GM12878 (cell line): ENCODE measurements around the gene DLEC1. TPM values are rescaled to one million over a fixed set of nuclear protein-coding genes. Genes with fewer than 3 reads are reported as not detected.

Source experiments
- ATAC-seq: fragments of 200-7000 bp; cut with Tn5 transposase; 3 replicates; pipeline ENCODE4 v1.9.1; 2020; ENCODE audit warnings: mild to moderate bottlenecking, moderate library complexity
- BruUV-seq: library from RNA; stranded (reverse); fragments of 400-500 nt; replicated peaks from 2 replicates; lab custom pipeline; 2021; lab: Mats Ljungman, UMichigan
- CTCF ChIA-PET: fragments of 300-600 bp; sonication (Branson Sonifier 250); formaldehyde crosslinking; extraction: SDS; loops from one replicate; lab custom pipeline; 2021; ENCODE audit warnings: inconsistent platforms; lab: Yijun Ruan, JAX
- POLR2A ChIA-PET: fragments of 350-600 bp; formaldehyde crosslinking; extraction: SDS; loops from one replicate; lab custom pipeline; 2021; ENCODE audit warnings: inconsistent platforms; lab: Charles Lee
- RAD21 ChIA-PET: fragments of 300-600 bp; sonication (Branson Sonifier 250); formaldehyde crosslinking; loops from one replicate; lab custom pipeline; 2023; ENCODE audit warnings: antibody characterized with exemption; ENCODE audit not compliant: unreplicated experiment; lab: Charles Lee
- SMC1A ChIA-PET: fragments of 300-600 bp; sonication (Branson Sonifier 250); formaldehyde crosslinking; loops from one replicate; lab custom pipeline; 2023; ENCODE audit not compliant: unreplicated experiment, uncharacterized antibody; lab: Charles Lee
- DNase-seq: peaks from one replicate; pipeline ENCODE4 v3.0.0-alpha.2; 2011; ENCODE audit warnings: low read depth, low spot score
- FAIRE-seq: peaks from 3 replicates; lab custom pipeline; 2011; peaks lifted over from hg19 to GRCh38; lab: Jason Lieb, UNC
- H2AFZ ChIP-seq: 2 replicates; pipeline ENCODE4 v1.6.0; 2011; ENCODE audit warnings: low read depth, low read length, control low read depth; ENCODE audit not compliant: control insufficient read depth
- H3K27ac ChIP-seq: 2 replicates; pipeline ENCODE4 v1.5.1; 2011; ENCODE audit warnings: control low read depth; ENCODE audit not compliant: control insufficient read depth, insufficient read depth
- H3K27me3 ChIP-seq, 2 experiments: replicated peaks in 1 of 2; 2 replicates each; pipeline versions ENCODE4 v1.6.0 to v1.6.1; 2011; ENCODE audit warnings: low read length in 1 of 2; ENCODE audit not compliant: control insufficient read depth in 2 of 2, insufficient read depth in 2 of 2
- H3K36me3 ChIP-seq, 2 experiments: 2 replicates each; pipeline ENCODE4 v1.5.1; 2011; ENCODE audit warnings: low read length in 1 of 2; ENCODE audit not compliant: control insufficient read depth in 2 of 2, insufficient read depth in 2 of 2
- H3K4me1 ChIP-seq: 2 replicates; pipeline ENCODE4 v1.6.1; 2011; ENCODE audit warnings: mild to moderate bottlenecking, low read length, moderate library complexity, mixed read lengths; ENCODE audit not compliant: control insufficient read depth, insufficient read depth
- H3K4me2 ChIP-seq: 2 replicates; pipeline ENCODE4 v1.6.0; 2011; ENCODE audit warnings: control low read depth; ENCODE audit not compliant: control insufficient read depth, insufficient read depth
- H3K4me3 ChIP-seq: fragments of 200-600 bp; sonication (generic); 2 replicates; pipeline ENCODE4 v1.5.1; 2016
- H3K79me2 ChIP-seq: 2 replicates; pipeline ENCODE4 v1.6.0; 2011; ENCODE audit warnings: low read length; ENCODE audit not compliant: control insufficient read depth, insufficient read depth
- H3K9ac ChIP-seq: 2 replicates; pipeline ENCODE4 v1.8.0; 2011; ENCODE audit warnings: low read length, control low read depth, mixed read lengths; ENCODE audit not compliant: control insufficient read depth, insufficient read depth
- H3K9me3 ChIP-seq: replicated peaks from 3 replicates; pipeline ENCODE4 v1.5.1; 2011; ENCODE audit warnings: mild to moderate bottlenecking, low read length; ENCODE audit not compliant: control insufficient read depth, insufficient read depth
- H4K20me1 ChIP-seq: 2 replicates; pipeline ENCODE4 v1.6.0; 2011; ENCODE audit not compliant: control insufficient read depth, insufficient read depth
- EP300 ChIP-seq, 2 experiments: fragments of 150-350 bp in 1 of 2; IDR thresholded peaks; 2 replicates each; pipeline ENCODE4 v1.6.1; 2011 to 2012; ENCODE audit warnings: low read depth in 2 of 2, low read length in 2 of 2, borderline replicate concordance in 1 of 2, improper control_type of control experiment in 1 of 2, inconsistent platforms in 1 of 2; ENCODE audit not compliant: control insufficient read depth in 1 of 2
- ESRRA ChIP-seq: IDR thresholded peaks from 2 replicates; pipeline ENCODE4 v1.6.1; 2012; ENCODE audit warnings: mild to moderate bottlenecking, low read length, improper control_type of control experiment
- HDAC2 ChIP-seq: fragments of 200-600 bp; sonication (generic); IDR thresholded peaks from 2 replicates; pipeline ENCODE4 v1.6.1; 2017
- HDAC6 ChIP-seq: fragments of 200-600 bp; sonication (generic); IDR thresholded peaks from one replicate; pipeline ENCODE4 v1.8.0; 2017; ENCODE audit warnings: antibody characterized with exemption; ENCODE audit not compliant: unreplicated experiment
- MEF2A ChIP-seq: IDR thresholded peaks from 2 replicates; pipeline ENCODE4 v1.6.1; 2011; ENCODE audit warnings: low read depth, mild to moderate bottlenecking, low read length, moderate library complexity; ENCODE audit not compliant: insufficient read depth
- MEF2B ChIP-seq: fragments of 450-650 bp; IDR thresholded peaks from 2 replicates; pipeline ENCODE4 v1.6.1; 2018; ENCODE audit warnings: mild to moderate bottlenecking, moderate library complexity; ENCODE audit not compliant: partially characterized antibody, poor library complexity, severe bottlenecking
- NFIC ChIP-seq: IDR thresholded peaks from 2 replicates; pipeline ENCODE4 v1.6.1; 2012; ENCODE audit warnings: low read depth, mild to moderate bottlenecking, inconsistent platforms, low read length, moderate library complexity
- PML ChIP-seq: IDR thresholded peaks from 2 replicates; pipeline ENCODE4 v1.6.1; 2012; ENCODE audit warnings: low read length, inconsistent platforms
- POLR2AphosphoS5 ChIP-seq: IDR thresholded peaks from 2 replicates; pipeline ENCODE4 v1.6.1; 2011; ENCODE audit warnings: mild to moderate bottlenecking, low read length, inconsistent platforms
- RBBP5 ChIP-seq: fragments of 200-600 bp; sonication (generic); conservative IDR thresholded peaks from 2 replicates; pipeline ENCODE4 v1.6.1; 2016
- SIN3A ChIP-seq: IDR thresholded peaks from 2 replicates; pipeline ENCODE4 v1.6.1; 2012; ENCODE audit warnings: low read depth, low read length, improper control_type of control experiment
- SMAD5 ChIP-seq: IDR thresholded peaks from 2 replicates; pipeline ENCODE4 v1.6.1; 2016; ENCODE audit warnings: antibody characterized with exemption, low read depth
- SMARCA5 ChIP-seq: fragments of 450-650 bp; IDR thresholded peaks from 2 replicates; pipeline ENCODE4 v1.6.1; 2017; ENCODE audit warnings: mild to moderate bottlenecking
- SMC3 ChIP-seq: IDR thresholded peaks from 2 replicates; pipeline ENCODE4 v1.6.1; 2011; ENCODE audit warnings: low read length, improper control_type of control experiment, borderline replicate concordance
- SREBF1 ChIP-seq: IDR thresholded peaks from 2 replicates; pipeline ENCODE4 v1.6.1; 2012; ENCODE audit warnings: mild to moderate bottlenecking, low read length
- STAT1 ChIP-seq: fragments of 450-650 bp; conservative IDR thresholded peaks from 2 replicates; pipeline ENCODE4 v1.6.1; 2014; ENCODE audit warnings: antibody characterized with exemption, mild to moderate bottlenecking
- ZZZ3 ChIP-seq: IDR thresholded peaks from 2 replicates; pipeline ENCODE4 v1.6.1; 2011; ENCODE audit warnings: low read depth; ENCODE audit not compliant: control insufficient read depth, insufficient read length
- WGBS: methylation state at CpG from one replicate; pipeline ENCODE4 v1.1.6; 2016; ENCODE audit warnings: low lambda C conversion rate; ENCODE audit not compliant: insufficient replicate concordance, insufficient coverage; ENCODE audit errors: missing lambda C conversion rate; 5-methylcytosine and 5-hydroxymethylcytosine counted together
- in situ Hi-C: fragments of 300-500 bp; cut with MboI; formaldehyde crosslinking; loops from 9 replicates; pipeline ENCODE4 v1.14.3; 2018; ENCODE audit warnings: mixed read lengths
- intact Hi-C: fragments of 100-400 bp; cut with micrococcal nuclease; formaldehyde crosslinking; loops from one replicate; pipeline ENCODE4 v1.14.2; 2022; ENCODE audit not compliant: unreplicated experiment
- polyA plus RNA-seq, 11 experiments: library from polyadenylated mRNA; depleted of rRNA in 4 of 11; unstranded in 6 of 11; stranded (reverse) in 5 of 11; fragments of >200 nt; fragmentation: Nextera tagmentation in 4 of 11; fragmentation: Illumina TruSeq in 1 of 11; extraction: Ambion mirVana in 4 of 11; extraction: Trizol in 1 of 11; gene quantifications; 1 replicate in 1 of 11; 2 replicates in 10 of 11; pipeline versions ENCODE4 v1.2.1 to v1.2.3, GENCODE V29; 2011 to 2016; ENCODE audit warnings: inconsistent platforms in 2 of 11, missing spikeins in 2 of 11, low read depth in 1 of 11
- total RNA-seq, 4 experiments: library from RNA; depleted of rRNA in 3 of 4; stranded (reverse); fragments of >200 nt in 3 of 4; fragmentation: Illumina TruSeq in 1 of 4; extraction: Trizol in 1 of 4; gene quantifications; 2 replicates each; pipeline versions ENCODE4 v1.2.1 to v1.2.3, GENCODE V29; 2013 to 2021

DLEC1 gene
- total and polyA plus RNA-seq, 10 of the 15 experiments (the other 5 are each of a cell fraction or from before 2014, with no cell fraction given): 0.03 to 0.29 (median 0.07) TPM; not detected in 3

DNA sequence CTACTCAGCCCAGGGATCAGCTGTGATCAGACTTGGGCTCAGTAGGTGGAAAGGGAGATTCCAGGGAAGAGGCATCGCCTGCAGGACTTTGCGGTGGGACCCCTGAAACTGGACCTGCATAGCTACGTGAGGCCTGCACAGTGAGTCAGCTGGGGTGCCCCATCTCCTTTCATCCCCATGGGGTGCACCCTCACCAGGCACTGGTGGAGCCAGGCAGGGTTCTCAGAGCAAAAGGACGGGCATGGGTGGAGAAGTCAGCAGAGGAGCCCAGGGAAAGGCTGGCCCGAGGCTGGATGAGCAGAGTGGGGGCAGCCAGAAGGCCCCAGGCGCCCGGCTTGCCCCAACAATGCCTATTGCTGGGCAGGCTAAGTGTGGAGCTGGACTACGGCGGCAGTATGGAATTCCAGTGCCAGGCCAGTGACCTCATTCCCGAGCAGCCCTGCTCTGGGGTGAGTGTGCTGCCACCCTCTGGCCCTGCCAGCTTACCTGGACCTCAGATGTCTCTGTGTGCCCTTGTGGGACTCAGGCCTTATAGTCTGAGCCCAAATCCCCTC, 78.2 kb downstream of the DLEC1 start:
- WGBS: 86% methylated on average over 10 of the region's 10 CpGs
- intact Hi-C loops (loop anchor here (5.0 kb wide), 4 partner anchors 120 to 230 kb away; partner anchors contain the start of genes SLC22A14 and XYLB), in situ Hi-C loops (loop anchor here (5.0 kb wide), 1 partner anchor 365 kb away; no protein-coding TSS in a partner anchor)
- no peaks in the 10 kb centered on the region for H4K20me1 ChIP-seq
- H3K4me3 ChIP-seq: no peak overlapping the region
- RAD21 ChIA-PET: interaction anchor here (1.1 to 1.7 kb wide), 4 partner anchors 9 to 229 kb away, joined by 3 to 6 read pairs (median 3); partner anchors contain the start of gene XYLB
- no peak for FAIRE-seq
- peaks cover 0 to 8% of the 10 kb centered on the region in 2 experiments; a peak in 3 of 4 replicates for H3K36me3 ChIP-seq
- POLR2A ChIA-PET: no interaction called here
- no peak for ATAC-seq
- CTCF ChIA-PET: interaction anchor here (0.8 to 5.7 kb wide), 13 partner anchors 11 to 363 kb away, joined by 3 to 42 read pairs (median 3); partner anchors contain the start of genes ACAA1 and SLC22A14
- H3K4me2 ChIP-seq: no peak overlapping the region
- SMC1A ChIA-PET: interaction anchor here (1.2 to 4.0 kb wide), 3 partner anchors 15 to 183 kb away, joined by 3 to 20 read pairs (median 5); no protein-coding TSS in a partner anchor
- no peak overlapping the region for H2AFZ ChIP-seq
- TF ChIP-seq SREBF1: no peak
- no peak for TF ChIP-seq PML
- no peak for TF ChIP-seq MEF2B
- no peak for TF ChIP-seq SMC3
- TF ChIP-seq RBBP5: no peak
- no peak for TF ChIP-seq NFIC
- TF ChIP-seq EP300 (IDR thresholded peaks at IDR 0.05; ENCODE audit: borderline replicate concordance in 1 of 2, control insufficient read depth in 1 of 2, low read depth in 2 of 2, low read length in 2 of 2): no peak
- TF ChIP-seq POLR2AphosphoS5: no peak
- TF ChIP-seq ZZZ3: no peak
- no peak for TF ChIP-seq SMAD5
- TF ChIP-seq SMARCA5: no peak
- TF ChIP-seq MEF2A: no peak
- TF ChIP-seq STAT1: no peak
- TF ChIP-seq HDAC6: no peak
- TF ChIP-seq HDAC2: no peak
- TF ChIP-seq ESRRA: no peak
- TF ChIP-seq SIN3A: no peak
- TF ChIP-seq, all 136 proteins: peak for 0
- Histone ChIP-seq H3K9me3 (no peaks in the 10 kb centered on the region), H3K27ac (no peak overlapping the region), H3K79me2 (no peaks in the 10 kb centered on the region), H3K4me1 (peaks cover 6% of the 10 kb centered on the region; the same call in 1 of the 2 replicates), H3K27me3 (no peaks in the 10 kb centered on the region; a peak in 1 of 4 replicates), H3K9ac (no peak overlapping the region)
- DNase-seq: no peak
- no TSS peak for BruUV-seq
